ENCODE measurements around the gene RHOT2. TPM values are rescaled to one million over a fixed set of nuclear protein-coding genes. Genes with fewer than 3 reads are reported as not detected.
A peak's percentile ranks its signal among the peaks of the same experiment; 100 is the strongest.

Gene RHOT2
- total RNA-seq, 4 donors from 2014 or later = 110 to 416 (median 239) TPM

DNA sequence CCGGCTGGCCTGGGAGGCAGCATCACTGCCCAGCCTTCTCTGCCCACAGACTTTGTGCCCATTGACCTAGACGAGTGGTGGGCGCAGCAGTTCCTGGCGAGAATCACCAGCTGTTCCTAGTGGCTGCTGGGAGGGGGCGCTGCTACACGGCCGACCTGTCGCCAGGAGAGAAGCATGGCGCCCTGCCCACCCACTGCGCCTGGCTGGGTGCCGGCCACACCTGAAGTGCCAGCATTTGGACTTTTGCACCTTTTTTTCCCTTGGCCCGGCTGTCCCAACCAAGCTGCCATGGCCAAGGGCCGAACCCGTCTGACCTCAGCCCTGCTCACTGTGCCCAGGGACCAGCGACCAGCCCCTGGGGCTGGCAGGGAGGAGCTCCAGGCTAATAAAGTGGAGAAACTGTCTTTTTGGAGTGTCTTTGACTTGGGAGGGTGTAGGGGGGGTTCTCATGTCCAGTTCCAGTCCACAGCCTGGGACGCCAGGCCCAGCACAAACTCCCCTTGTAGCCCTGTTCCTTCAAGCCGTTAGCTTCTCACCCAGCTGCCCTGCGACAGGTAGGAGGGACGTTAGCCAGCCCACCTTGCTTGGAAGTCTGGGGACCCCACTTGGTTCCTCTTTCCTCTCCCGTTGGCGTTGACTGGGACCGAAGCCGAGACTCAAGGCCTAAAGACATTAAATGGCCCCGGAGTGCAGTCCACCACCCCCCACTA lies 19.7 kb upstream of the RHOT2 start:
- H3K36me3 ChIP-seq = peaks cover 0 to 2% (median 0%) of the 10 kb centered on the region in 3 donors
- peak; percentile 48 to 93 (median 90) for DNase-seq
- H3K27me3 ChIP-seq = no peaks in the 10 kb centered on the region
- H3K4me3 ChIP-seq = peak overlapping the region; percentile 65 to 80 (median 76)
- TF ChIP-seq POLR2A (IDR thresholded peaks at IDR 0.05) = peak; percentile 62 to 66
- TF ChIP-seq, protein P1, sequence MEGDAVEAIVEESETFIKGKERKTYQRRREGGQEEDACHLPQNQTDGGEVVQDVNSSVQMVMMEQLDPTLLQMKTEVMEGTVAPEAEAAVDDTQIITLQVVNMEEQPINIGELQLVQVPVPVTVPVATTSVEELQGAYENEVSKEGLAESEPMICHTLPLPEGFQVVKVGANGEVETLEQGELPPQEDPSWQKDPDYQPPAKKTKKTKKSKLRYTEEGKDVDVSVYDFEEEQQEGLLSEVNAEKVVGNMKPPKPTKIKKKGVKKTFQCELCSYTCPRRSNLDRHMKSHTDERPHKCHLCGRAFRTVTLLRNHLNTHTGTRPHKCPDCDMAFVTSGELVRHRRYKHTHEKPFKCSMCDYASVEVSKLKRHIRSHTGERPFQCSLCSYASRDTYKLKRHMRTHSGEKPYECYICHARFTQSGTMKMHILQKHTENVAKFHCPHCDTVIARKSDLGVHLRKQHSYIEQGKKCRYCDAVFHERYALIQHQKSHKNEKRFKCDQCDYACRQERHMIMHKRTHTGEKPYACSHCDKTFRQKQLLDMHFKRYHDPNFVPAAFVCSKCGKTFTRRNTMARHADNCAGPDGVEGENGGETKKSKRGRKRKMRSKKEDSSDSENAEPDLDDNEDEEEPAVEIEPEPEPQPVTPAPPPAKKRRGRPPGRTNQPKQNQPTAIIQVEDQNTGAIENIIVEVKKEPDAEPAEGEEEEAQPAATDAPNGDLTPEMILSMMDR (IDR thresholded peaks at IDR 0.05) = peak; percentile 23 to 82 (median 55)
- peak overlapping the region; percentile 90 to 98 (median 95) for H3K27ac ChIP-seq
- H3K4me1 ChIP-seq = peaks cover 0 to 64% (median 17%) of the 10 kb centered on the region in 4 donors
- H3K9me3 ChIP-seq = no peaks in the 10 kb centered on the region

DNA sequence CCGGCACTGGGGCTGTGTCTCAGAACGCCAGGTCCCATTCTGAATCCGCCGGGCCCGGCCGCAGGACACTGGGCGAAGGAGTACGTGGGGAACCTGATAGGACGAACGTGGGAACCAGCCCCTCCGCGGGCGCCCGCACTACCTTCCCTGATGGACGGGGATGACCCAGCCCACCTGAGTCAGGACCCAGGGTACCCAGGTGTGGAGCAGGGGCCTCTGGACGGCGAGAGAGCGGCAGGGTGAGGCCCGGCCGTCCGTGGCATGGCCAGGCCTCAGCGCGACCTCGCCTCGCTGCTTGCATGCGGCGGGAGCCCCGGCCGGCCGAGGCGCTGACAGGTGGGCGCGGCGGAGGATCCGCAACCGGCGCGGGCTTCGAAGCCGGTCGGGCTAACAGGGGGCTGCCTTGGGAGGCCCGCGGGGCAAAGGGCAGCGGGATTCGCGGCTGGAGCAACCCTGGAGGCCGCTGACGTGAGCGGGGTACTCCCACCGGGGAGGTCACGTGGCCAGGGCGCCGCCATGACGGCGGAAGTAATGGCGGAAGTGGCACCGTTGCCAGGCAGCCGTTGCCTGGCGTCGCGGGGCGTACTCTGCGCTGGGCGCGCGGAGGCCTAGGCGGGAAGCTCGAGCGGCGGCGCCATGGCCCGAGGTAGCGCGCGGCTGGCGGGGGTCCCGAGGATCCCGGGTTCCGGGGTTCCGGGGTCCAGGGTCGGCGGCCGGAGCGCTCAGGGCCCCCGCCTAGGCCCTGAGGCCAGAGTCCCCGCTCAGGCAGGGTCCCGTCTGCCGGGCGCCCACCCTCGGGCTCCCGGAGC lies 18.9 kb upstream of the RHOT2 start, which contains the start of gene WDR90:
Gene WDR90, plus strand, starts transcription at position 585 of the 809 bp plus-strand sequence. Its CDS starts 52 bp downstream, at position 637.
- peak; percentile 92 to 98 (median 97) for DNase-seq
- Histone ChIP-seq H3K9me3 (no peaks in the 10 kb centered on the region), H3K27me3 (no peaks in the 10 kb centered on the region), H3K36me3 (peaks cover 0 to 6% (median 0%) of the 10 kb centered on the region in 3 donors), H3K27ac (peak within 1 kb of the TSS; percentile 90 to 98 (median 95)), H3K4me3 (peak within 1 kb of the TSS; percentile 65 to 80 (median 76)), H3K4me1 (peaks cover 0 to 60% (median 17%) of the 10 kb centered on the region in 4 donors)
- TF ChIP-seq POLR2A (IDR thresholded peaks at IDR 0.05) = peak; percentile 57 to 83
- TF ChIP-seq, protein P1 (IDR thresholded peaks at IDR 0.05) = no peak

DNA sequence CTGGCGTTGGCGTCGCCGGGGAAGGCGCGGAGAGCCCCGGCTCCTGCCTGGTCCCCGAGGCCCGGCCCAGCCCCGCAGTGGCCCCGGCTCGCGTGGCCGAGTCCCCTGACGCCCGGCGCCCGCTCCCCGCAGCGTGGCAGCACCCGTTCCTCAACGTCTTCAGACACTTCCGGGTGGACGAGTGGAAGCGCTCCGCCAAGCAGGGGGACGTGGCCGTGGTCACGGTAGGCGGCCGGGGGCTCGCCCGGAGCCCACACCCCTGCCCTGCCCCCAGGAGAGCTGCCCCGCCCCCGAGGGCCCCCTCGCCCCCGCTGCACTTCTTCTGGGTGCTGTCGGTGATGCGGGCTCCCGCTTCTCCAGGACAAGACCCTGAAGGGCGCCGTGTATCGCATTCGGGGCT lies 18.3 kb upstream of the RHOT2 start:
- TF ChIP-seq, protein P1 (IDR thresholded peaks at IDR 0.05) = no peak
- no peak for TF ChIP-seq POLR2A (IDR thresholded peaks at IDR 0.05)
- peak overlapping the region in 3 of 4 donors; percentile 90 to 95 (median 95) for H3K27ac ChIP-seq

DNA sequence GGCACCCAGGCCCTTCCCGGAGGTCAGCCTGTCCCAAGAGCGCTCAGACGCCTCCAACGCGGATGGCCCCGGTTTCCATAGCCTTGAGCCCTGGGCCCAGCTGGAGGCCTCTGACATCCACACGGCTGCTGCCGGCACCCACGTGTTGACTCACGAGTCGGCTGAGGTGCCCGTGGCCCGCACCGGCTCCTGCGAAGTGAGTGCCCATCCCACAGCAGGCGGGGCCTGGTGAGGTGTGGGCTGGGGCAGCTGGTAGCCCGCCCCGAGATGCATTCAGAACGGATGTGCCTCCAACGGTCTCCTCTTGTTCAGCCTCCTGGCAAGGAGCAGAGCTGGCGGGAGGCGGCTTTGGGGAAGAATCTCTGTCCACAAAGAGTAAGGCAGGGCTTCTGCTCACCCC lies 16.1 kb upstream of the RHOT2 start:
- H3K27ac ChIP-seq = no peak overlapping the region
- H3K4me3 ChIP-seq = no peak overlapping the region
- H3K36me3 ChIP-seq = peaks cover 0 to 6% (median 0%) of the 10 kb centered on the region in 3 donors
- no peak for DNase-seq
- no peaks in the 10 kb centered on the region for H3K27me3 ChIP-seq
- H3K4me1 ChIP-seq = peaks cover 0 to 33% (median 17%) of the 10 kb centered on the region in 4 donors
- TF ChIP-seq, protein P1 (IDR thresholded peaks at IDR 0.05) = no peak
- no peak for TF ChIP-seq POLR2A (IDR thresholded peaks at IDR 0.05)
- no peaks in the 10 kb centered on the region for H3K9me3 ChIP-seq

More for the DNA sequence above, 18.3 kb upstream of the RHOT2 start:
- H3K27me3 ChIP-seq = no peaks in the 10 kb centered on the region
- H3K4me3 ChIP-seq = peak overlapping the region; percentile 65 to 80 (median 76)
- peaks cover 0 to 6% (median 0%) of the 10 kb centered on the region in 3 donors for H3K36me3 ChIP-seq
- H3K9me3 ChIP-seq = no peaks in the 10 kb centered on the region
- no peak for DNase-seq
- peaks cover 0 to 53% (median 17%) of the 10 kb centered on the region in 4 donors for H3K4me1 ChIP-seq

DNA sequence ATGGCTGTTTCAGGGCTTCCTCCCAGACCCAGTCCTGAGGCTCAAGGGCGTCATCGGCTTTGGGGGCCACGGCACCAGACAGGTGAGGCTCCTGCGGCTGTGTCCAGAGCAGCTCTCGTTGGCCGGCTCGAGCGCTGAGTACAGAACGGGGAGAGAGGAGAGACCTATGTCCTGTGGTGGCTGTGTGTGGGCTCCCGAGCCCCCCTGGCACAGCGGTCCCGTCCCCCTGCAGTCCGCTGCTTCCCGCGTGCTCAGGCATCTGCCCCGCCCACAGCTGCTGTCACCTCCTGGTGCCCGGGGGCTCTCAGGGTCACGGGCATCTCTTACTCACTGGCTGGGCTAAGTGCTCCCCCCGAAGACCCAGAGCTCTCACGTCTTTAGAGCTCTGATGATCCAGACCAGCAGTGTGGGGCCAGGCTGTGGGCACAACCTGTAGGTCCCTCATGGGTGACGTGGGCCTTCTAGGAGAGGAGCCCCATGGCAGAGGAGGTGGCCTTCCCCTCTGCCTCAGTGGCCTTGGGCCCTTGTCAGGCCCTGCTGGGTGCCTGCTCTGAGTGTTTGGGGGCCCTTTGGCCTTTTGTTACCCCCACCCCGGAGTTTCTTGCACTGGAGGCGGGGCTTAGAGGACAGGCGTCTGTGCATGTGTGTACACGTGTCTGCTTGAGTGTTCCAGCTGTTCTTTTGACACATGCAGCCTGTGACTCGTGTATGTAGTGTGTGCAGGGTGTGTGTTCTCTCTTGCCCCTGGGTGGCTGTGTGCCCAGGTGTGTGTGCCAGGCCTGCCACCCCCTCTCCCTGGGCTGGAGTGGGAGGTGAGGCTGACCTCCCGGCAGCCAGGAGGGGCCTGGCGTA lies 15.3 kb upstream of the RHOT2 start:
- Histone ChIP-seq H3K4me1 (peaks cover 0 to 25% (median 12%) of the 10 kb centered on the region in 4 donors), H3K4me3 (no peak overlapping the region), H3K27ac (no peak overlapping the region), H3K27me3 (no peaks in the 10 kb centered on the region), H3K9me3 (no peaks in the 10 kb centered on the region), H3K36me3 (peaks cover 0 to 10% (median 0%) of the 10 kb centered on the region in 3 donors)
- TF ChIP-seq, protein P1 (IDR thresholded peaks at IDR 0.05) = no peak
- no peak for TF ChIP-seq POLR2A (IDR thresholded peaks at IDR 0.05)
- no peak for DNase-seq

Measured in Peyer's patch (tissue), 4 donors.